GM21360 (cell line): Measurements from ENCODE around the gene ACSL6.

ENCODE experiments used
- ATAC-seq: cut with Tn5 transposase; IDR thresholded peaks from one replicate; pipeline ENCODE4 v1.9.1; 2021; ENCODE audit warnings: mild to moderate bottlenecking, moderate library complexity; ENCODE audit not compliant: unreplicated experiment

The ACSL6 gene

GRCh38 chr5:132049093-132049492, 37.6 kb upstream of the ACSL6 start:
- ATAC-seq: no peak

GRCh38 chr5:132046880-132047299, 35.4 kb upstream of the ACSL6 start:
- ATAC-seq: no peak

GRCh38 chr5:132044207-132044606, 32.7 kb upstream of the ACSL6 start:
- ATAC-seq: no peak

GRCh38 chr5:132037353-132037752, 25.9 kb upstream of the ACSL6 start:
- ATAC-seq: no peak

GRCh38 chr5:132033122-132033521, 21.7 kb upstream of the ACSL6 start:
- ATAC-seq: no peak

- ATAC-seq: no peak
These were observed 20.7 kb upstream of the ACSL6 start for GRCh38 chr5:132032196-132032595.

- ATAC-seq: no peak
These were observed 19.2 kb upstream of the ACSL6 start for GRCh38 chr5:132030610-132031009.

- no peak for ATAC-seq
These were observed 18.3 kb upstream of the ACSL6 start for GRCh38 chr5:132029609-132030330.

GRCh38 chr5:132027027-132027426, 15.6 kb upstream of the ACSL6 start:
- no peak for ATAC-seq

- no peak for ATAC-seq
These were observed 15.1 kb upstream of the ACSL6 start for GRCh38 chr5:132026516-132027008.

GRCh38 chr5:132025403-132025971, 14.0 kb upstream of the ACSL6 start:
- no peak for ATAC-seq

- no peak for ATAC-seq
These were observed 13.4 kb upstream of the ACSL6 start for GRCh38 chr5:132024789-132025402.

GRCh38 chr5:132024117-132024435, 12.6 kb upstream of the ACSL6 start:
- ATAC-seq: no peak

GRCh38 chr5:132023258-132024116, 12.0 kb upstream of the ACSL6 start:
- ATAC-seq: no peak

GRCh38 chr5:132022737-132023136, 11.3 kb upstream of the ACSL6 start:
- no peak for ATAC-seq

GRCh38 chr5:132021654-132022053, 10.2 kb upstream of the ACSL6 start:
- ATAC-seq: no peak

GRCh38 chr5:132020568-132021339, 9.3 kb upstream of the ACSL6 start:
- ATAC-seq: peak; percentile 24

- peak; percentile 97 for ATAC-seq
These were observed 8.5 kb upstream of the ACSL6 start for GRCh38 chr5:132019857-132020555.

- ATAC-seq: no peak
These were observed 7.9 kb upstream of the ACSL6 start for GRCh38 chr5:132019337-132019736.
